Fibroblast of lung (primary cell): ENCODE results near the gene NSG2.

Source experiments
- CTCF ChIP-seq, 2 donors: IDR thresholded peaks in 1 of 2; conservative IDR thresholded peaks in 1 of 2; 1 replicate in 1 of 2; 2 replicates in 1 of 2; pipeline ENCODE4 v1.5.1; 2011 to 2012; ENCODE audit warnings: low read length in 2 of 2, control low read depth in 1 of 2, inconsistent platforms in 1 of 2, low read depth in 1 of 2, mild to moderate bottlenecking in 1 of 2
- EZH2 ChIP-seq: IDR thresholded peaks from 2 replicates; pipeline ENCODE4 v1.5.1; 2012; ENCODE audit warnings: low read length, control low read depth, mild to moderate bottlenecking; ENCODE audit errors: missing control alignments

- no peak for TF ChIP-seq CTCF (conservative IDR thresholded peaks at IDR 0.05 in 1 of 2, IDR thresholded peaks at IDR 0.05 in 1 of 2; ENCODE audit: low read depth in 1 of 2, low read length in 2 of 2)
- no peak for TF ChIP-seq EZH2
Observed at GRCh38 chr5:174056064-174056847, 10.8 kb downstream of the NSG2 start.
